HEK293 (cell line): Measurements from ENCODE around the gene CACNA1B.

Source experiments
- BCL11A ChIP-seq: fragments of 450-650 bp; formaldehyde crosslinking; IDR thresholded peaks from 2 replicates; pipeline ENCODE4 v1.5.1; 2016; ENCODE audit warnings: low read depth, missing biosample characterization, missing genetic modification characterization
- CTCF ChIP-seq: fragments of 450-650 bp; formaldehyde crosslinking; IDR thresholded peaks from 2 replicates; pipeline ENCODE4 v1.5.1; 2016; ENCODE audit warnings: missing biosample characterization, missing genetic modification characterization
- GLIS1 ChIP-seq: fragments of 450-650 bp; formaldehyde crosslinking; IDR thresholded peaks from 2 replicates; pipeline ENCODE4 v1.5.1; 2016; ENCODE audit warnings: missing biosample characterization, missing genetic modification characterization
- KLF10 ChIP-seq: fragments of 450-650 bp; IDR thresholded peaks from 2 replicates; pipeline ENCODE4 v1.5.1; 2018; ENCODE audit warnings: missing biosample characterization, mild to moderate bottlenecking, missing genetic modification characterization
- MEIS1 ChIP-seq: sonication (generic); formaldehyde crosslinking; IDR thresholded peaks from 2 replicates; pipeline ENCODE4 v1.8.1; 2022; ENCODE audit warnings: missing genetic modification reagents, mild to moderate bottlenecking, borderline replicate concordance
- PBX3 ChIP-seq: sonication (generic); formaldehyde crosslinking; IDR thresholded peaks from 2 replicates; pipeline ENCODE4 v1.8.1; 2022; ENCODE audit warnings: mild to moderate bottlenecking, moderate library complexity, missing genetic modification reagents
- PRDM10 ChIP-seq: fragments of 450-650 bp; formaldehyde crosslinking; IDR thresholded peaks from 2 replicates; pipeline ENCODE4 v1.5.1; 2016; ENCODE audit warnings: missing biosample characterization, missing genetic modification characterization
- REST ChIP-seq: fragments of 450-650 bp; formaldehyde crosslinking; IDR thresholded peaks from 2 replicates; pipeline ENCODE4 v1.5.1; 2016; ENCODE audit warnings: missing biosample characterization, missing genetic modification characterization
- SALL2 ChIP-seq: fragments of 450-650 bp; formaldehyde crosslinking; IDR thresholded peaks from 2 replicates; pipeline ENCODE4 v1.5.0; 2017; ENCODE audit warnings: missing biosample characterization, mild to moderate bottlenecking, missing genetic modification characterization, borderline replicate concordance
- ZNF223 ChIP-seq: fragments of 450-650 bp; formaldehyde crosslinking; IDR thresholded peaks from 2 replicates; pipeline ENCODE4 v1.5.1; 2016; ENCODE audit warnings: missing biosample characterization, missing genetic modification characterization
- ZNF324 ChIP-seq: fragments of 450-650 bp; formaldehyde crosslinking; IDR thresholded peaks from 2 replicates; pipeline ENCODE4 v1.5.1; 2016; ENCODE audit warnings: missing biosample characterization, missing genetic modification characterization
- ZNF48 ChIP-seq: fragments of 450-650 bp; formaldehyde crosslinking; IDR thresholded peaks from 2 replicates; pipeline ENCODE4 v1.5.1; 2016; ENCODE audit warnings: missing biosample characterization, missing genetic modification characterization
- ZNF707 ChIP-seq: fragments of 450-650 bp; formaldehyde crosslinking; IDR thresholded peaks from 2 replicates; pipeline ENCODE4 v1.5.1; 2016; ENCODE audit warnings: missing biosample characterization, missing genetic modification characterization
- ZNF776 ChIP-seq: fragments of 450-650 bp; formaldehyde crosslinking; IDR thresholded peaks from 2 replicates; pipeline ENCODE4 v1.5.0; 2017; ENCODE audit warnings: missing biosample characterization, missing genetic modification characterization, borderline replicate concordance

GRCh38 chr9:138070815-138071214 is 193.2 kb downstream of the CACNA1B start:
- TF ChIP-seq REST: no peak
- no peak for TF ChIP-seq ZNF776 (tag by site-specific recombination)
- no peak for TF ChIP-seq ZNF324
- TF ChIP-seq PRDM10 (tag by site-specific recombination): no peak
- TF ChIP-seq CTCF (tag by site-specific recombination): no peak
- no peak for TF ChIP-seq BCL11A (tag by site-specific recombination)
- TF ChIP-seq ZNF707 (tag by site-specific recombination): no peak
- TF ChIP-seq PBX3 (CRISPR knock-in tag): no peak
- TF ChIP-seq SALL2: no peak
- no peak for TF ChIP-seq GLIS1 (tag by site-specific recombination)
- no peak for TF ChIP-seq ZNF223
- no peak for TF ChIP-seq KLF10 (tag by site-specific recombination)
- TF ChIP-seq ZNF48 (tag by site-specific recombination): no peak
- no peak for TF ChIP-seq MEIS1
